HEK293 (cell line): ENCODE measurements around the gene APOO.
"Not testable (repeated sequence)": the region's sequence is repeated elsewhere in the genome, so short reads cannot be mapped to it uniquely, and the experiment has no call there.

Experiments
- CTCF ChIA-PET: fragments of 350-600 bp; formaldehyde crosslinking; extraction: SDS; loops from one replicate; lab custom pipeline; 2021; ENCODE audit warnings: antibody characterized with exemption; lab: Yijun Ruan, JAX
- POLR2A ChIA-PET: fragments of 300-600 bp; formaldehyde crosslinking; extraction: SDS; loops from one replicate; lab custom pipeline; 2020; ENCODE audit warnings: antibody characterized with exemption, inconsistent platforms; lab: Yijun Ruan, JAX
- H3K27ac ChIP-seq: fragments of 200-500 bp; sonication (Bioruptor generic); 2 replicates; pipeline ENCODE4 v1.5.1; 2014; ENCODE audit warnings: low read depth, low read length, control low read depth, inconsistent platforms; ENCODE audit errors: extremely low read depth
- H3K36me3 ChIP-seq, 2 experiments: fragments of 200-500 bp in 1 of 2; sonication (Bioruptor generic) in 1 of 2; 1 replicate in 1 of 2; 2 replicates in 1 of 2; pipeline ENCODE4 v1.5.1; 2014 to 2017; ENCODE audit warnings: inconsistent platforms in 2 of 2, low read length in 2 of 2; ENCODE audit not compliant: control insufficient read depth in 2 of 2, insufficient read depth in 1 of 2
- H3K4me1 ChIP-seq: fragments of 200-500 bp; sonication (Bioruptor generic); 2 replicates; pipeline ENCODE4 v1.5.1; 2014; ENCODE audit warnings: mild to moderate bottlenecking, low read length, inconsistent platforms; ENCODE audit not compliant: control insufficient read depth, insufficient read depth
- H3K4me3 ChIP-seq: 2 replicates; pipeline ENCODE4 v1.5.1; 2011; ENCODE audit warnings: low read depth, mild to moderate bottlenecking, control low read depth, low read length, moderate library complexity
- H3K9me3 ChIP-seq: fragments of 200-500 bp; sonication (Bioruptor generic); 2 replicates; pipeline ENCODE4 v1.5.1; 2014; ENCODE audit warnings: low read depth, low read length, inconsistent platforms; ENCODE audit not compliant: control insufficient read depth, insufficient read depth
- GLIS1 ChIP-seq: fragments of 450-650 bp; formaldehyde crosslinking; IDR thresholded peaks from 2 replicates; pipeline ENCODE4 v1.5.1; 2016; ENCODE audit warnings: missing biosample characterization, missing genetic modification characterization
- HOXD13 ChIP-seq: sonication (generic); formaldehyde crosslinking; IDR thresholded peaks from 2 replicates; pipeline ENCODE4 v1.8.0; 2022; ENCODE audit warnings: missing genetic modification reagents, borderline replicate concordance
- ZBTB48 ChIP-seq: fragments of 450-650 bp; formaldehyde crosslinking; IDR thresholded peaks from 2 replicates; pipeline ENCODE4 v1.5.1; 2016; ENCODE audit warnings: missing biosample characterization, missing genetic modification characterization
- ZNF174 ChIP-seq: fragments of 450-650 bp; formaldehyde crosslinking; IDR thresholded peaks from 2 replicates; pipeline ENCODE4 v1.5.0; 2017; ENCODE audit warnings: missing biosample characterization, mild to moderate bottlenecking, missing genetic modification characterization
- ZNF184 ChIP-seq: fragments of 450-650 bp; IDR thresholded peaks from 2 replicates; pipeline ENCODE4 v1.5.1; 2018; ENCODE audit warnings: missing biosample characterization, mild to moderate bottlenecking, missing genetic modification characterization
- ZNF350 ChIP-seq: fragments of 450-650 bp; formaldehyde crosslinking; IDR thresholded peaks from 2 replicates; pipeline ENCODE4 v1.5.0; 2017; ENCODE audit warnings: missing biosample characterization, mild to moderate bottlenecking, missing genetic modification characterization
- ZNF529 ChIP-seq: fragments of 450-650 bp; formaldehyde crosslinking; IDR thresholded peaks from 2 replicates; pipeline ENCODE4 v1.5.1; 2017; ENCODE audit warnings: missing genetic modification characterization, missing biosample characterization; ENCODE audit not compliant: insufficient replicate concordance
- ZNF629 ChIP-seq: fragments of 450-650 bp; formaldehyde crosslinking; IDR thresholded peaks from 2 replicates; pipeline ENCODE4 v1.5.1; 2017; ENCODE audit warnings: missing biosample characterization, missing genetic modification characterization
- TF ChIP-seq, protein P1 (sequence below): fragments of 450-650 bp; formaldehyde crosslinking; IDR thresholded peaks from 2 replicates; pipeline ENCODE4 v1.5.1; 2016; ENCODE audit warnings: missing biosample characterization, missing genetic modification characterization
- TF ChIP-seq, protein P2 (sequence below): fragments of 450-650 bp; formaldehyde crosslinking; IDR thresholded peaks from 2 replicates; pipeline ENCODE4 v1.5.1; 2016; ENCODE audit warnings: missing biosample characterization, missing genetic modification characterization
- TF ChIP-seq, protein P3 (sequence below): fragments of 450-650 bp; formaldehyde crosslinking; IDR thresholded peaks from 2 replicates; pipeline ENCODE4 v1.5.1; 2016; ENCODE audit warnings: missing biosample characterization, missing genetic modification characterization, low read depth
- TF ChIP-seq, protein P4 (sequence below): fragments of 450-650 bp; formaldehyde crosslinking; IDR thresholded peaks from 2 replicates; pipeline ENCODE4 v1.5.1; 2016; ENCODE audit warnings: missing biosample characterization, missing genetic modification characterization
- TF ChIP-seq, protein P5 (sequence below): fragments of 450-650 bp; IDR thresholded peaks from 2 replicates; pipeline ENCODE4 v1.5.1; 2018; ENCODE audit warnings: missing biosample characterization, missing genetic modification characterization
- TF ChIP-seq, protein P6 (sequence below): fragments of 450-650 bp; formaldehyde crosslinking; IDR thresholded peaks from 2 replicates; pipeline ENCODE4 v1.5.1; 2017; ENCODE audit warnings: missing biosample characterization, missing genetic modification characterization

APOO gene

DNA sequence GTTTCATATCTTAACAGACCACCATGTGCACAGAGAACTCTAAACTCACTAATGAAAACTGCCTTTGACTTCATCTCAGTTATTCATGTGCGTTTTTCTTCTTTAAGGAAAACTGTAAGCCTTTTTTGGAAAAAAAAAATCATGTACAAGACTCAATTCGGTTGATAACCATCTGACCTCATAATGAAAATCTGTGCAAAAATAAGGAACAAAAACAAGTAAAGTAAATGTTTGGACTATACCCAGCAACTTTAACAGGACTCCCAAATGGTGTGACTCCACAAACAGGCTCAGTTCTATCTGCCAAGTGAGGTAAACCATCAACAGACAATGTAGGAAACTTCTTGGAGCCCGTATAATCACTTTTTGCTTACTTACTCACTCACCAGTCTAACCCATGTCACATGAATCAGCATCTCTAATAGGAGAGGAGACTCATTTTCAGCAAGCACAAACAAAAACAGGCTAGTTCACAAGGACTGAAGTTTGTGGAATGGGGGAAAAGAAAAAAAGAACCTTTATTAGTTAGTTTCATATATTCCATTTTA, 9.3 kb downstream of the APOO start (continued):
- TF ChIP-seq, protein P1, sequence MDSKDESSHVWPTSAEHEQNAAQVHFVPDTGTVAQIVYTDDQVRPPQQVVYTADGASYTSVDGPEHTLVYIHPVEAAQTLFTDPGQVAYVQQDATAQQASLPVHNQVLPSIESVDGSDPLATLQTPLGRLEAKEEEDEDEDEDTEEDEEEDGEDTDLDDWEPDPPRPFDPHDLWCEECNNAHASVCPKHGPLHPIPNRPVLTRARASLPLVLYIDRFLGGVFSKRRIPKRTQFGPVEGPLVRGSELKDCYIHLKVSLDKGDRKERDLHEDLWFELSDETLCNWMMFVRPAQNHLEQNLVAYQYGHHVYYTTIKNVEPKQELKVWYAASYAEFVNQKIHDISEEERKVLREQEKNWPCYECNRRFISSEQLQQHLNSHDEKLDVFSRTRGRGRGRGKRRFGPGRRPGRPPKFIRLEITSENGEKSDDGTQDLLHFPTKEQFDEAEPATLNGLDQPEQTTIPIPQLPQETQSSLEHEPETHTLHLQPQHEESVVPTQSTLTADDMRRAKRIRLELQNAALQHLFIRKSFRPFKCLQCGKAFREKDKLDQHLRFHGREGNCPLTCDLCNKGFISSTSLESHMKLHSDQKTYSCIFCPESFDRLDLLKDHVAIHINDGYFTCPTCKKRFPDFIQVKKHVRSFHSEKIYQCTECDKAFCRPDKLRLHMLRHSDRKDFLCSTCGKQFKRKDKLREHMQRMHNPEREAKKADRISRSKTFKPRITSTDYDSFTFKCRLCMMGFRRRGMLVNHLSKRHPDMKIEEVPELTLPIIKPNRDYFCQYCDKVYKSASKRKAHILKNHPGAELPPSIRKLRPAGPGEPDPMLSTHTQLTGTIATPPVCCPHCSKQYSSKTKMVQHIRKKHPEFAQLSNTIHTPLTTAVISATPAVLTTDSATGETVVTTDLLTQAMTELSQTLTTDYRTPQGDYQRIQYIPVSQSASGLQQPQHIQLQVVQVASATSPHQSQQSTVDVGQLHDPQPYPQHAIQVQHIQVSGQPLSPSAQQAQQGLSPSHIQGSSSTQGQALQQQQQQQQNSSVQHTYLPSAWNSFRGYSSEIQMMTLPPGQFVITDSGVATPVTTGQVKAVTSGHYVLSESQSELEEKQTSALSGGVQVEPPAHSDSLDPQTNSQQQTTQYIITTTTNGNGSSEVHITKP (tag by site-specific recombination) = 0 out of 2 replicates have a peak, but pooled peaks have one; percentile 15
- TF ChIP-seq, protein P2, sequence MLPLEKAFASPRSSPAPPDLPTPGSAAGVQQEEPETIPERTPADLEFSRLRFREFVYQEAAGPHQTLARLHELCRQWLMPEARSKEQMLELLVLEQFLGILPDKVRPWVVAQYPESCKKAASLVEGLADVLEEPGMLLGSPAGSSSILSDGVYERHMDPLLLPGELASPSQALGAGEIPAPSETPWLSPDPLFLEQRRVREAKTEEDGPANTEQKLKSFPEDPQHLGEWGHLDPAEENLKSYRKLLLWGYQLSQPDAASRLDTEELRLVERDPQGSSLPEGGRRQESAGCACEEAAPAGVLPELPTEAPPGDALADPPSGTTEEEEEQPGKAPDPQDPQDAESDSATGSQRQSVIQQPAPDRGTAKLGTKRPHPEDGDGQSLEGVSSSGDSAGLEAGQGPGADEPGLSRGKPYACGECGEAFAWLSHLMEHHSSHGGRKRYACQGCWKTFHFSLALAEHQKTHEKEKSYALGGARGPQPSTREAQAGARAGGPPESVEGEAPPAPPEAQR (tag by site-specific recombination) = no peak
- TF ChIP-seq, protein P3, sequence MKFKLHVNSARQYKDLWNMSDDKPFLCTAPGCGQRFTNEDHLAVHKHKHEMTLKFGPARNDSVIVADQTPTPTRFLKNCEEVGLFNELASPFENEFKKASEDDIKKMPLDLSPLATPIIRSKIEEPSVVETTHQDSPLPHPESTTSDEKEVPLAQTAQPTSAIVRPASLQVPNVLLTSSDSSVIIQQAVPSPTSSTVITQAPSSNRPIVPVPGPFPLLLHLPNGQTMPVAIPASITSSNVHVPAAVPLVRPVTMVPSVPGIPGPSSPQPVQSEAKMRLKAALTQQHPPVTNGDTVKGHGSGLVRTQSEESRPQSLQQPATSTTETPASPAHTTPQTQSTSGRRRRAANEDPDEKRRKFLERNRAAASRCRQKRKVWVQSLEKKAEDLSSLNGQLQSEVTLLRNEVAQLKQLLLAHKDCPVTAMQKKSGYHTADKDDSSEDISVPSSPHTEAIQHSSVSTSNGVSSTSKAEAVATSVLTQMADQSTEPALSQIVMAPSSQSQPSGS (tag by site-specific recombination) = no peak
- TF ChIP-seq GLIS1 (no peak), ZNF184 (tag by site-specific recombination) (peak; percentile 32; the same call in 1 of the 2 replicates), ZNF350 (tag by site-specific recombination) (no peak), ZNF629 (0 out of 2 replicates have a peak, but pooled peaks have one; percentile 14)
- TF ChIP-seq, protein P4, sequence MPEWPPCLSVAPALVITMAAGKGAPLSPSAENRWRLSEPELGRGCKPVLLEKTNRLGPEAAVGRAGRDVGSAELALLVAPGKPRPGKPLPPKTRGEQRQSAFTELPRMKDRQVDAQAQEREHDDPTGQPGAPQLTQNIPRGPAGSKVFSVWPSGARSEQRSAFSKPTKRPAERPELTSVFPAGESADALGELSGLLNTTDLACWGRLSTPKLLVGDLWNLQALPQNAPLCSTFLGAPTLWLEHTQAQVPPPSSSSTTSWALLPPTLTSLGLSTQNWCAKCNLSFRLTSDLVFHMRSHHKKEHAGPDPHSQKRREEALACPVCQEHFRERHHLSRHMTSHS (tag by site-specific recombination) = no peak

DNA sequence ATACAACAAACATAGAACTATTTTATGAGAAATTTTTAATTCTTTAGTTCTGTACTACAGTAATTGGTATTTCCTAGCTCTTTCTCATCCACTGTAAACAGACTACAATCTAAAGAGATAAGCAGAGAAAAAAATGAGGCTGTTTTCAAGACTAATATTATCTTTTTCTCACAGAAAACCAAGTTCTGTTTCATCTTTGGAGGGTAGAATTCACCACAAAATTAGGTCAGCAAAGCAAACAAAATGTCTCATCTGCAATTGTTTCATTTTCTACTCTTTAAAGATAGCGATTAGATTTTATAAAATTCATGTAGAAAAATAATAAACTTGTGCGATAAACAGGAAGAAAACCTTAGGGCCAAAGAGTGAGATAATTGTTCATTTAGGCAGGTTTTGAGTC, 10.8 kb downstream of the APOO start:
- no peak overlapping the region for H3K4me3 ChIP-seq
- peaks cover 0 to 7% of the 10 kb centered on the region in 2 experiments; a peak in 1 of 3 replicates for H3K36me3 ChIP-seq
- TF ChIP-seq, protein P5, sequence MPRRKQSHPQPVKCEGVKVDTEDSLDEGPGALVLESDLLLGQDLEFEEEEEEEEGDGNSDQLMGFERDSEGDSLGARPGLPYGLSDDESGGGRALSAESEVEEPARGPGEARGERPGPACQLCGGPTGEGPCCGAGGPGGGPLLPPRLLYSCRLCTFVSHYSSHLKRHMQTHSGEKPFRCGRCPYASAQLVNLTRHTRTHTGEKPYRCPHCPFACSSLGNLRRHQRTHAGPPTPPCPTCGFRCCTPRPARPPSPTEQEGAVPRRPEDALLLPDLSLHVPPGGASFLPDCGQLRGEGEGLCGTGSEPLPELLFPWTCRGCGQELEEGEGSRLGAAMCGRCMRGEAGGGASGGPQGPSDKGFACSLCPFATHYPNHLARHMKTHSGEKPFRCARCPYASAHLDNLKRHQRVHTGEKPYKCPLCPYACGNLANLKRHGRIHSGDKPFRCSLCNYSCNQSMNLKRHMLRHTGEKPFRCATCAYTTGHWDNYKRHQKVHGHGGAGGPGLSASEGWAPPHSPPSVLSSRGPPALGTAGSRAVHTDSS (tag by site-specific recombination) = no peak
- TF ChIP-seq ZNF174 (tag by site-specific recombination) (no peak), ZNF529 (tag by site-specific recombination) (no peak), ZBTB48 (no peak), HOXD13 (no peak)
- TF ChIP-seq, protein P6, sequence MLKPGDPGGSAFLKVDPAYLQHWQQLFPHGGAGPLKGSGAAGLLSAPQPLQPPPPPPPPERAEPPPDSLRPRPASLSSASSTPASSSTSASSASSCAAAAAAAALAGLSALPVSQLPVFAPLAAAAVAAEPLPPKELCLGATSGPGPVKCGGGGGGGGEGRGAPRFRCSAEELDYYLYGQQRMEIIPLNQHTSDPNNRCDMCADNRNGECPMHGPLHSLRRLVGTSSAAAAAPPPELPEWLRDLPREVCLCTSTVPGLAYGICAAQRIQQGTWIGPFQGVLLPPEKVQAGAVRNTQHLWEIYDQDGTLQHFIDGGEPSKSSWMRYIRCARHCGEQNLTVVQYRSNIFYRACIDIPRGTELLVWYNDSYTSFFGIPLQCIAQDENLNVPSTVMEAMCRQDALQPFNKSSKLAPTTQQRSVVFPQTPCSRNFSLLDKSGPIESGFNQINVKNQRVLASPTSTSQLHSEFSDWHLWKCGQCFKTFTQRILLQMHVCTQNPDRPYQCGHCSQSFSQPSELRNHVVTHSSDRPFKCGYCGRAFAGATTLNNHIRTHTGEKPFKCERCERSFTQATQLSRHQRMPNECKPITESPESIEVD = peak; percentile 90
- H3K4me1 ChIP-seq = peaks cover 12% of the 10 kb centered on the region
- H3K9me3 ChIP-seq = no peaks in the 10 kb centered on the region
- H3K27ac ChIP-seq = no peak overlapping the region
- ChIA-PET POLR2A (interaction anchor here (3.2 kb wide), 1 partner anchor 114 kb away, joined by 27 read pairs; the partner anchor contains the start of gene SAT1), CTCF (interaction anchor here (0.7 to 2.2 kb wide), 4 partner anchors 140 to 200 kb away, joined by 3 to 5 read pairs (median 3); no protein-coding TSS in a partner anchor)

DNA sequence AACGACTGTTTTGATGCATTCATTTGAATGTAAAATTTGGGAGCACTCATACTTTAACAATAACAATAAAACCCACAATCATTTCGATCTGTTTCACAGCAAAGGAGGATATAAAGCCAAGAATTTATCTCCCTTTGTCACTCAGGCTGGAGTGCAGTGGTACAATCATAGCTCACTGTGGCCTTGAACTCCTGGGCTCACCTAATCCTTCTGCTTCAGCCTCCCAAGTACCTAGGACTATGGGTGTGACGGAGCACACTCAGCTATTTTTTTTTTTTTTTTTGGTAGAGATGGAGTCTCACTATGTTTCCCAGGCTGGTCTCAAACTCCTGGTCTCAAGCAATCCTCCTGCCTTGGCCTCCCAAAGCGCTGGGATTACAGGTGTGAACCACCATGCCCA, 11.2 kb downstream of the APOO start:
- POLR2A ChIA-PET = interaction anchor here (3.2 kb wide), 1 partner anchor 113 kb away, joined by 27 read pairs; the partner anchor contains the start of gene SAT1
- not testable (repeated sequence) for H3K4me1 ChIP-seq, H3K9me3 ChIP-seq, H3K27ac ChIP-seq, H3K36me3 ChIP-seq, H3K4me3 ChIP-seq
- CTCF ChIA-PET = interaction anchor here (0.6 to 2.2 kb wide), 4 partner anchors 126 to 200 kb away, joined by 3 to 5 read pairs (median 4); no protein-coding TSS in a partner anchor
